B cell (primary cell): ENCODE measurements around the gene TGFA.

Experiments
- EZH2 ChIP-seq: IDR thresholded peaks from 2 replicates; pipeline ENCODE4 v1.6.1; 2012; ENCODE audit warnings: borderline replicate concordance, low read depth, mild to moderate bottlenecking, moderate library complexity, low read length; ENCODE audit not compliant: insufficient read depth, poor library complexity, severe bottlenecking
- TF ChIP-seq, protein P1 (sequence below): fragments of 200-600 bp; IDR thresholded peaks from one replicate; pipeline ENCODE4 v1.8.0; 2022; ENCODE audit warnings: antibody characterized with exemption, mild to moderate bottlenecking

DNA sequence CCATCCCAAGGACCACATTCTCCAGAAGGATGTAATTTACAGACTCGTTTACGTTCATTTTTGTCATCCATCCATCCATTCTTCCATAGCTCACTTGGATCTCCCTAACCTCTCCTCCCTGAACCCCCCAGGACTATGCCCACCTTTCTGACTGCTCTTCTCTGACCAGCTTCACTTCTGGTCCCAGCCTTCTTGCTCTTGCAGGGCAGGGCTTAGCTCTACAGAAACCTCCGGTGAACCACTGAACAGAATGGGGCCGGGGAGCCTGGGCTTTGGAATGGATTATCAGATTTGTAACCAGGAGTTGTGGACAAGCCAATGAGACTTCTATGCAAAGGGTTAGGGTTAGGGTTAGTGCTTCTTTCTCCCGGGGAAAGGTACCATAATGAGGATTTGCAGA is 95.0 kb downstream of the TGFA start:
- TF ChIP-seq, protein P1, sequence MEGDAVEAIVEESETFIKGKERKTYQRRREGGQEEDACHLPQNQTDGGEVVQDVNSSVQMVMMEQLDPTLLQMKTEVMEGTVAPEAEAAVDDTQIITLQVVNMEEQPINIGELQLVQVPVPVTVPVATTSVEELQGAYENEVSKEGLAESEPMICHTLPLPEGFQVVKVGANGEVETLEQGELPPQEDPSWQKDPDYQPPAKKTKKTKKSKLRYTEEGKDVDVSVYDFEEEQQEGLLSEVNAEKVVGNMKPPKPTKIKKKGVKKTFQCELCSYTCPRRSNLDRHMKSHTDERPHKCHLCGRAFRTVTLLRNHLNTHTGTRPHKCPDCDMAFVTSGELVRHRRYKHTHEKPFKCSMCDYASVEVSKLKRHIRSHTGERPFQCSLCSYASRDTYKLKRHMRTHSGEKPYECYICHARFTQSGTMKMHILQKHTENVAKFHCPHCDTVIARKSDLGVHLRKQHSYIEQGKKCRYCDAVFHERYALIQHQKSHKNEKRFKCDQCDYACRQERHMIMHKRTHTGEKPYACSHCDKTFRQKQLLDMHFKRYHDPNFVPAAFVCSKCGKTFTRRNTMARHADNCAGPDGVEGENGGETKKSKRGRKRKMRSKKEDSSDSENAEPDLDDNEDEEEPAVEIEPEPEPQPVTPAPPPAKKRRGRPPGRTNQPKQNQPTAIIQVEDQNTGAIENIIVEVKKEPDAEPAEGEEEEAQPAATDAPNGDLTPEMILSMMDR, result no peak
- no peak for TF ChIP-seq EZH2
